Measurements from ENCODE around the gene AIMP2. TPM values are rescaled to one million over a fixed set of nuclear protein-coding genes. Genes with fewer than 3 reads are reported as not detected.
"Not testable (repeated sequence)": the region's sequence is repeated elsewhere in the genome, so short reads cannot be mapped to it uniquely, and the experiment has no call there.

AIMP2 gene
- polyA plus RNA-seq (ENCODE audit: insufficient read length in 3 of 3), result 10 to 100 TPM; 23.1 to 26.4 (median 24.7) TPM

DNA sequence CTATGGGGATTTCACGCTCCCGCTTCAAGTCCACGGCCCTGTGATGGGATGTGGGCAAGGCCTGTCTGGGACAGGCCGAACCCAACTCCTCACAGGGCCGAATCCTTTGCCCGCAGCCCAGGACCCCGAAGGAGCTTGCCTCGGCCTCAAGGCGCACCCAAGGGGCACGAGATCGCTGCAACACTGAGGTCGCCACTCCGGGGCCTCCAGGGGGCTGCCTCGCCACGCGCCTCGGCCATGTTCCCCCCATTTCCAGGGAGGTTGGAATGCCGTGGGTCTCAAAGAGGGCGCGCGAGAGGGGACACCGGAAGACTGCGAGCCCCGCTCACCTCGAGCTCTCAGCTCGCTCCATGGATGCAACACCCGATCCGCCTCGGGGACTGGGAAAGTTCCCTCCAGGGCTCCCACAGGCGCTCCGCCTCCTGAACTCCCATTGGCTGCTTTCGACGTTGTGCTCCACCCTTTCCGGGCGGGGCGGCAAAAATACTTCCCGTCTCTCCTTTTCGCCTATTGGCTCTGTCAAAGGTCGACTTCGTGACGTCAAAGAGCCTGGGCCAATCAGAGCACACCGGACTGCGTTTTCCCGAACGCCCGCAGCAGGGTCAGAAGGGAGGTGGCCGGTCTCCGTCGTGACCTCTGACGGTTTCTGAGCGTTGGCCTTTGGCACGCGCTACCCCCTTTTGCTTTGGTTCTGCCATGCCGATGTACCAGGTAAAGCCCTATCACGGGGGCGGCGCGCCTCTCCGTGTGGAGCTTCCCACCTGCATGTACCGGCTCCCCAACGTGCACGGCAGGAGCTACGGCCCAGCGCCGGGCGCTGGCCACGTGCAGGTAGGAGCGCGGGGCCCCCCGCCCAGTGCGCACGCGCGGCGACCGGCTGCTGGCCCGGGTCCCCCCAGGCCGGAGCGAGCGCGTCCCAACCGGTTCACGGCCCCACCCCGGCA, at the start of gene AIMP2, which contains the start of gene PMS2:
TSS of gene AIMP2 (plus strand) at position 605 of the 944 bp plus-strand sequence. CDS start at position 697, 92 bp downstream.
TSS of gene PMS2 (minus strand) at position 382 of the 944 bp plus-strand sequence. CDS start at position 352, 30 bp downstream.
- DNase-seq (ENCODE audit: low read depth in 3 of 3, low spot score in 2 of 3), result peak; percentile 99 to 100 (median 99)

DNA sequence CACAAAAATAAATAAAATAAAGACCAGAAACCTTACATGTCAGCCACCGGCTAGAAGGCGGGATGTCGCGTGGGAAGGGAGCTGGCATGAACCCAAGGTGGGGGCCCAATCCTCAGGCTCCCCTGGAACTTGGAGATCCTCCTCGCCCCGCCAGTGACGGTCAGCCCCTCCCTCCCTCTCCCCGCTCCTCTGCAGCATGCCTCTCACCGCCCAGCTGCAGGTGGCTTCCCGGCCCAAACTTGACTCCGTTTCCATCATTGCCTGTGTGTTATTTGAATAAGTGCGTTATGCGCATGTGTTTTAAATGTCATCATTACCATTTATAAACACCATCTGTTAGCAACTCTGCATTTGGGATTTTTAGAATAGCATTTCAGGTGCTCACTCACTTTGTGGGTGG, 45.9 kb upstream of the AIMP2 start:
- DNase-seq (ENCODE audit: low read depth in 3 of 3, low spot score in 2 of 3), result not testable (repeated sequence)

DNA sequence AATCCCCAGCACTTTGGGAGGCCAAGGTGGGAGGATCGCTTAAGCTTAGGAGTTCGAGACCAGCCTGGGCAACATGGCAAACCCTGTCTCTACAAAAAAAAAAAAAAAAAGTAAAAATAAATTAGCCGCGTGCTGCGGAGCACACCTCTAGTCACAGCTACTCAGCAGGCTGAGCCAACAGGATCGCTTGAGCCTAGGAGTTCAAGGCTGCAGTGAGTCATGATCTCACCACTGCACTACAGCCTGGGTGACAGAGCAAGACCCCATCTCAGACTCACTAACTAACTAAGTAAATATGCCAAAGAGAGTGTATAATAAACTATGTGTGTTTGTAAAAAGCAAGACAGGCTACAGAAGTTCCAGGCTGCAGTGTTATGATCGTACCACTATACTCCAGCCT, 45.3 kb upstream of the AIMP2 start:
- DNase-seq (ENCODE audit: low read depth in 3 of 3, low spot score in 2 of 3), result not testable (repeated sequence)

DNA sequence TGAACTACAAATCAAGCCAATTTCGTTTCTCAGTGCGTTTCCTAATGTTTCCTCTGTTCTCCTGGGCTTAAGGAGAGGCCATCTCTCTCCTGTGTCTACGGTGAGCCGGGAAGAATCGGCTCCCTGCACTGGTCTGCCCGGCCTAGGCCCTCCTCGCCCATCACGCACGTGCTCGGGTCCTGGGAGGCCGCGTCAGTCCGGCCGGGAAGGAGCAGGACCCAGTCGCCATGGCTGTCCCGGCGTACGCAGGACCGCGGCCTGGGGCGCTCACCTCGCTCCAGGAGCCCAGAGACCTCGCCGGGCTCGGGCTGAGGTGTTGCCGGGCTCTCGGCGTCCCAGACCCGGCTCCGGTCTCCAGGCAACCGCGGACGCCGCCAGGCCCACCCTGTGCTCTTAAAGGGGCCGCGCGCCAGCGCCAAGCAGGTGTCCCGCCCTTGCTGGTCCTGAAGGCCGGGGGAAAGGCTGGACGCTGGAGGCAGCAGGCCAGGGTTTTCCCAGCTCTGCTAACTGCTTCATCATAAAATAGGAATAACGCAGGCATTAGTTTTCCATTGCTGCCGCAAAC, 38.6 kb upstream of the AIMP2 start, which contains the start of gene RSPH10B:
TSS of gene RSPH10B (minus strand) at position 343 of the 565 bp plus-strand sequence. CDS start 3,573 bp downstream, outside the sequence.
- not testable (repeated sequence) for DNase-seq (ENCODE audit: low read depth in 3 of 3, low spot score in 2 of 3)

DNA sequence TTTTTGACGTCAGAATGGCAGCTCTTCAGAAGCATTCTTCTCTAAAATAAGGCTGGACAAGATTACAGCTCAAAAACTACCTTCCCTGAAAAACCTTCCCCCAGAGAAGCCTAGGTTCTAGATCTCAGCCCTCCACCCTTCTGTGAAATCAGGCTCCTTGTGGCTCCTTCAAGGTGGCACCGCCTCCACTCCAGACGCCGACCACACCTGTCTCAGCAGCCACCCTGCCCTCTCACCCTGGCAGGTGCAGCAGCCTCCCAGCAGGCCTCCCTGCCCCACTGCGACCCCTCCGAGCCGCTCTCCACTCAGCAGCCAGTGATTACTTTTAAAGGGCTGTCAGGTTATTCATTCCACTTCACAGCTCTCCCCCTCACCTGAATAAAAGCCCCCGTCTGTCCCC, 35.5 kb upstream of the AIMP2 start:
- not testable (repeated sequence) for DNase-seq (ENCODE audit: low read depth in 3 of 3, low spot score in 2 of 3)

DNA sequence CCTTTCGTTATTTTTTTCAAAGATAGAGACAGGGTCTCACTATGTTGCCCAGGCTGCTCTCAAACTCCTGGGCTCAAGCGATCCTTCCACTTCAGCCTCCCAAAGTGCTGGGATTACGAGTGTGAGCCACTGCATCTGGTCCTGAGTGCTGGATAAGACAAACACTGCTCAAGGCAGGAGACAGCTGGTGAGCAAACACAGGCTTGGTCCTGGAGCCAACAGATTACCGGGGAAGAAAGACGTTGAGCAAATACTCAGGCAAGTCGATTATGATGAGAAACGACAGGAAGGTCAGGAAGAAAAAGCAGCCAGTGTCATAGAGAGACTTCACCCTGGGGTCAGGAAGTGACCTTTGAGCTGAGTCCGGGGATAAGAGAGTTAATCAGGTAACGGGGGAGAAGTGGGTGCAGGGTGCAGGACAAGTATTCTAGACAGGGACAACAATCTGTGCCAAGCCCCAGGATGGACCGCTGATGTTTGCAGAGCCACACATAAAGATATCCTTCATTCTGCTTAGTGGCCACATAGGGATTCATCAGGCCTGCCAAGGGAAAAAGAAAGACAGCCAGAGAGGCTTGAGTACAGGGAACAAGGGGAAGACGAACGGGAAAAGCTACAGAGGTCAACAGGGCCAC, 29.3 kb upstream of the AIMP2 start:
- not testable (repeated sequence) for DNase-seq (ENCODE audit: low read depth in 3 of 3, low spot score in 2 of 3)

DNA sequence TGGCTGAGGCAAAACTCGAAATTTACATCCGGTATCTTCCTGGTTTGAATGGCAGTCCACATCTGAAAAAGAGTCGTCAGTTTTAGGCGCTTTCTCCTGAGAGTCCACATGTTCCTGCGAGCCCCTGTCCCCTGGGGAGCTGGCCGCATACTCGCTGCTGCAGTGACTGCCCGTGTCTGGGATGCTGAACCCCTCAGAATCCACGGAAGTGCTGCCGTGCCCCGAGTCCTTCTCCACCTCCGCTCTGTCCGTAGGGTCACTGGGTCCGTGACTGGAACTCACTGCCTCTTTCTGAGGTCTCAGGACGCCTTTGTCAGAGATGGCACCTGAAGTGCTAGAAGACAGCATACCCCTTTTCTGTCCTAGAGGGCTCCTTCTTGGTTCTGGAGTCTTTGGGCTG, 22.0 kb upstream of the AIMP2 start:
- DNase-seq (ENCODE audit: low read depth in 3 of 3, low spot score in 2 of 3), result not testable (repeated sequence)

DNA sequence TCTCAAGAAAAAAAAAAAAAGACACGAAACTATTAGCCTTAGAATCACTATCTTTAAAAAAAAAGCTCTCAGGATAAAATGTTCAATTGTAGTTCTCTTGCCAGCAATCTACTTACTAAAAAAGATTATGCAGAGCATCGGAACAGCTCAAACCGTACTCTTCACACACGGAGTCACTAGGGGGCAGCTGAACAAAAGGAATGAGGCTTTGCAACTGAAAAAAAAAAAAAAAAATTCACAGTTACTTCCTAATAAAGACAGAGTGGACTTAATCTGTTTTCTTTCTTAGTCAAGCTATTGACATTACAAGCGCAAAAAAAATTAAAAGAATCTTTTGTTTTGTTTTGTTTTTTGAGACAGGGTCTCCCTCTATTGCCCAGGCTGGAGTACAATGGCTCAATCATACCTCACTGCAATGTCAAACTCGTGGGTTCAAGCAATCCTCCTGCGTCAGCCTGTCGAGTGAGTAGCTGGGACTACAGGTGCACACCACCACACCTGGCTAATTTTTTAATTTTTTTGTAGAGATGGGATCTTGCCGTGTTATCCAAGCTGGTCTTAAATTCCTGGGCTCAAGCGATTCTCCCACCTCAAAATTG, 11.8 kb upstream of the AIMP2 start:
- DNase-seq (ENCODE audit: low read depth in 3 of 3, low spot score in 2 of 3), result peak in 1 of 3 donors; percentile 52

DNA sequence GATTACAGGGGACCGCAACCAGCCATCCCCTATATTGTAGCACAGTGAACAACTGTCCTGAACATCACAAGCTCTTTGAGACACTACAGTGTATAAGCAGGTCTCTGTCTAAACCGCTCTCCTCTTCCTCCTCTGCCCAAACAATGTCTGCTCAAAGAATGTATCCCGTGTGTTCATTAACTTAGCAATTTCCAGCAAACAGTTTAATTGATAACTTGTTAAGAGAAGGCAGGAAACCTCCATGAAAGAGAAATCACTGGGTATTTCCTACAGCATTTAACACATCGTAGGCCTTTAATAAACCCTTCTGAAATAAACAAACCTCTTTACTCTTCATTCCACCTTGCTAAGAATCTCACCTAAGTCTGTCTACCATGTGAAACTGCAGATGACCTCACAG, 1.7 kb upstream of the AIMP2 start:
- no peak for DNase-seq (ENCODE audit: low read depth in 3 of 3, low spot score in 2 of 3)

DNA sequence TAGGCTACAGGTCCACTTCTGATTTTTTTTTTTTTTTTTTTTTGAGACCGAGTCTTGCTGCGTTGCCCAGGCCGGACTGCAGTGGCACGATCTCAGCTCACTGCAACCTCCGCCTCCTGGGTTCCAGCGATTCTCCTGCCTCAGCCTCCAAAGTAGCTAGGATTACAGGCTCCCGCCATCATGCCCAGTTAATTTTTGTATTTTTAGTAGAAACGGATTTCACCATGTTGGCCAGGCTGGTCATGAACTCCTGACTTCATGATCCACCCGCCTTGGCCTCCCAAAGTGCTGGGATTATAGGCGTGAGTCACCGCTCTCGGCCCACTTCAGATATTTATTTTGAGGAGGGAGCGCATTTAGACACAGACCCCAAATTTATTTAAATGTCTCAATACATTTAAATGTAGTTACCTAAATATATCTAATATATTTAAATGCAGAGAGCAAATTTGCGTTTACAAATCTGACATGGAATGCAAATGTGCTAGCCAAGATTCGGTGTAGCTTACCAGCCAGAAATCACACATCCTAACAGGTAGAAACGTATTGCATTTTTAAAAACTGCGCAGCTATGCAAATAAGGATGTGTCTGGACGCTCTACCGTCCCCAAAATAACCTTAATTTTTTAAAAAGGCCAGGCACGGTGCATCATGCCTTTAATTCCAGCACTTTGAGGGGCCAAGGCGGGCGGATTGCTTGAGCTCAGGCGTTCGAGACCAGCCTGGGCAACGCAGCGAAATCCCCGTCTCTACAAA, 1.1 kb upstream of the AIMP2 start:
- DNase-seq (ENCODE audit: low read depth in 3 of 3, low spot score in 2 of 3), result not testable (repeated sequence)

DNA sequence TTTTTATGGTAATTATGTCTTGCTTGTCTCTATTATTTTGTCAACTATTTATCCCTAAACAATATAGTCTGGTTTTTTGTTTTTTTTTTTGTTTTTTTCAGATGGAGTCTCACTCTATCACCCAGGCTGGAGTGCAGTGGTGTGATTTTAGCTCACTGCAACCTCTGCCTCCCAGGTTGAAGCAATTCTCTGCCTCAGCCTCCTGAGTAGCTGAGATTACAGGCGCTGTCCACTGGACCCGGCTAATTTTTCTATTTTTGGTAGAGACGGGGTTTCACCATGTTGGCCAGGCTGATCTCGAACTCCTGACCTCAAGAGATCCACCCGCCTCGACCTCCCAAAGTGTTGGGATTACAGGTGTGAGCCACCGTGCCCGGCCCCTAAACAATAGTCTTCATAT, 1.3 kb downstream of the AIMP2 start:
- not testable (repeated sequence) for DNase-seq (ENCODE audit: low read depth in 3 of 3, low spot score in 2 of 3)

DNA sequence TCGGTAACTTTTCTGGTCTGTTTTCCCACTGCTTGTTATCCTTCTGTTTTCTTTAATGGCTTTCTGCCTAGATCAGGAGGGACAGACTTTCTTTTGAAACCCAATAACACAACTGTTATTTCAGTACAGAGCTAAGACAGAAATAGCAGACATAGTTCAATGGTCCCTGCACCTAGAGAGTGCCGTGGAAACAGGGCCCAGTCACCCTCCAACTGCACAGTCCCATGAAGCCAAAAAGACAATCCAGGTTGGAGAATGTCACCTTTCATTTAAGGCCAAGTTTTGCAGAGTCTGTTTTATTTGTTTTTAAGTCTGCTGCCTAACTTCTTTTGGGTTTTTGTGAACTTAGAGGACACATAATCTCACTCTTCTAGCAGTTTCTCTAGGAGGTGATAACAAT, 2.5 kb downstream of the AIMP2 start:
- no peak for DNase-seq (ENCODE audit: low read depth in 3 of 3, low spot score in 2 of 3)

DNA sequence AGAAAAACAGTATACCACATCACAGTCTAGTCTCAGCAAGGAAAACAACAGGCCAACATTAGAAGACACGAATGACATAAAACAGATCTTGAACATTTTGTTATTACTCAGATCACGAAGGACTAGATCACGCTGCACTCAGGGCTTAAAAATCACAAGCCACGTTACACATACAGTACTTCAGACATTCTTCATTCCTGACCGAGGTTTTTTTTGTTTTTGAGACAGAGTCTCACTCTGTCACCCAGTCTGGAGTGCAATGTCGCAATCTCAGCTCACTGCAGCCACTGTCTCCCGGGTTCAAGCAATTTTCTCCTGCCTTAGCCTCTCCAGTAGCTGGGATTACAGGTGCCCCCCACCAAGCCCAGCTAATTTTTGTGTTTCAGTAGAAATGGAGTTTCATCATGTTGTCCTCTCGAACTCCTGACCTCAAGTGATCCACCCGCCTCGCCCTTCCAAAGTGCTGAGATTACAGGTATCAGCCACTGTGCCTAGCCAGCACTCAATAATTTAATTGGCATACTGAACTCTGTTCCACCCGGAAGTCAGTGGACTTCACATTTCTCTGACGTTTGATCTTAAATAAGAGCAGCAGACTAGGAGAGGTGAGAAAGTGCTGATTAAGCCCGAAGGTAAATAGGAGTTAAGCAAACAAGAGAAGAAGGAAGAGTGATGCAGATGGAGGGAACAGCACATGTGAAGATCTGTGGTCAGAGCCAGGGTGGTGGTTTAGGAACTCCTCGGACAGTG, 3.5 kb downstream of the AIMP2 start:
- DNase-seq (ENCODE audit: low read depth in 3 of 3, low spot score in 2 of 3), result no peak

DNA sequence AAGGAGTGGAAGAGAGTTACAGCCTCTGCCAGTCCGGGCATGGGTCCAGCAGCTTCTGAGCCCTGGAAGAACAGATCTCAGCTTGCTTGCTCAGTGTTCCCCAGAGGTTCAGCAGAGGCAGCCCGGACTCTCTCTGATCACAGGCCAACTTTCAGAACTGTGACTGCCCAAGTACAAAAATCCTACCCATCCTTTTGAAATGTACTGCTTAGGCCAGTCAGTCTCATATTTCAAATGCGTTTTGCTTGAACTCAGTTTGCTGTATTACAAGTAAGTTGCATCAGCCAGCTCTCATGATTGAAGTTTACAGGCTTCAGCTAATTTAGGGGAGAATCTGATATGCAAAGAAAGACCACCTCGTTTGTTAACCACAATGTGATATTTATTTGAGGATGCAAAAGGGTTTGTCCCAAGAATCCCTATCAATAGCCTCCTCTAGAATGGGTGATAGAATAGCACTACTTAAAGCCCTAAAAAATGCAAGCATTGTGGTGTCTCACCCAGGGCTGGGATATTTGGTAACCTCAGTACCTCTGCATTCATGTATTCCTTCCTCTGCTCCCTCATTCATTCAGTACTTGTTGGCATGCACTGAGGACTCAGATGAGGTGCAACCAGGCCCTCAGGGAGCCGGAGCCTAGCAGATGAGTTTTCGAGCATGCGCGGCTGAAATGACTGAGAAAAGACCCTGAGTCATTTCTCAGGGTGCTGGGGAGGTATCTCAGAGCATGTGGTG, 7.0 kb downstream of the AIMP2 start:
- no peak for DNase-seq (ENCODE audit: low read depth in 3 of 3, low spot score in 2 of 3)

DNA sequence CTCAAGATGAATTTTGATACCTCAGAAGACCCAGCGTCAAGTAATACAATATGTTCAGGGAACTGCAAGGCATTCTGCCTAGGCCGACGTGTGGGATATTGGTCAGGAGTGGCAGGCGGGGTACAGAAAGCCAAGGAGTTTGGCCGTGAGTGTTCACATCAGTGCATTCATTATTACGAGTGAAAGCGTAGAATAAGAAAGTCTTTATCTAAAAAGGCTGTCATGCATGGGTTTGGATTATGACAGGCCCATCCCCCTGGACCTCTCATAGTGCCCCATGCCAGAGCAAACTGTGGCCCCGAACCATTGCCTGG, 7.5 kb downstream of the AIMP2 start:
- DNase-seq (ENCODE audit: low read depth in 3 of 3, low spot score in 2 of 3), result no peak

DNA sequence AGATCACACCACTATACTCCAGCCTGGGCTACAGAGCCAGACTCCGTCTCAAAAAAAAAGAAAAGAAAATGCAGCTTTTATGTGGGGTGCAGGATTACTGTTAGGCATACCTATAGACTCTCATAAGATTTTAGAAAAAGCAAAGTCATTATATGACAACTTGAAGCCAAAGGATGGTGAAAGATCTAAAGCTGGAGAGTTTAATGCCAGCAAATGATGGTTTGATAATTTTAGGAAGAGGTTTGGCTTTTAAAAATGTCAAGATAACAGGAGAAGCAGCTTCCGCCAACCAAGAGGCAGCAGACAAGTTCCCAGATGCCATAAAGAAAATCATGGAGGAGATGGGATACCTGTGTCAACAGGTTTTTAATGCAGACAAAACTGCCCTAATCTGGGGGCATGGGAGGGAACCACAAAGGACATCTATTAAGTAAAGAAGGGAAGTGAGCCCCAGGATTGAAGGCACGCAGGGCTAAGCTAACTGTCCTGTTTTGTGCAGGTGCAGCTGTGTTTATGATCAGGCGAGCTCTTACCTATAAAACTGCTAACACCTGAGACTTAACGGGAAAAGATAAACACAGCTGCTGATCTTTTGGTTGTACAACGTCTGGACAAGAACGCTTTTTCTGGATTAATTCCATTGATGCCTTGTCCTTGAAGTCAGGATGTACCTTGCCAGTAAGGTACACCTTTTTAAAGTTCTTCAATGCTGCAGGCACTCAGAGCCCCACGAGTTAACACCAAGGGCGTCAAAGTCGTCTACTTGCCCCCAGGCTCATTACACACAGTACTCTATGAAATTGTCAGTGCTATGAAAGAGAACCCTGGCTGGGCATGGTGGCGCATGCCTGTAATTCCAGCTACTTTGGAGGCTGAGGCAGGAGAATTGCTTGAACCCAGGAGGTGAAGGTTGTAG, 11.6 kb downstream of the AIMP2 start:
- no peak for DNase-seq (ENCODE audit: low read depth in 3 of 3, low spot score in 2 of 3)

DNA sequence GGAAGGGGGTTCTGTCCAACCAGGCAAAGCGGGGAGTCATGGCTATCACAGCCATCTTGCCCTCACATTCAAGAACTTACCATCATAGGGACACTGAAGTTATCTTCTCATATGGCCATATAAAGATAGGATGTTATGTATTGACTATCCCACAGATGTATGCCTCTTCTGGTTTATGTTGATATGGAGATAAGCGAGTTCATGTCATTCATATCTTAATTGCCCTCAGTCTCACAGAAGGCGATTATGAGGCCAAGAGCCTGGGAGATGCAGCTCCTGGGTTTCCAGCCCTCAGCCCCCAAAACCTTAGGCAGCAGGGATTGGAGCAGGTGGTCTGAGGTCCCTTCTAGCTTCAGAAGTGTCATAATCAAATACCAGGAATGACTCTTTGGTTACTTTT, 13.6 kb downstream of the AIMP2 start:
- no peak for DNase-seq (ENCODE audit: low read depth in 3 of 3, low spot score in 2 of 3)

DNA sequence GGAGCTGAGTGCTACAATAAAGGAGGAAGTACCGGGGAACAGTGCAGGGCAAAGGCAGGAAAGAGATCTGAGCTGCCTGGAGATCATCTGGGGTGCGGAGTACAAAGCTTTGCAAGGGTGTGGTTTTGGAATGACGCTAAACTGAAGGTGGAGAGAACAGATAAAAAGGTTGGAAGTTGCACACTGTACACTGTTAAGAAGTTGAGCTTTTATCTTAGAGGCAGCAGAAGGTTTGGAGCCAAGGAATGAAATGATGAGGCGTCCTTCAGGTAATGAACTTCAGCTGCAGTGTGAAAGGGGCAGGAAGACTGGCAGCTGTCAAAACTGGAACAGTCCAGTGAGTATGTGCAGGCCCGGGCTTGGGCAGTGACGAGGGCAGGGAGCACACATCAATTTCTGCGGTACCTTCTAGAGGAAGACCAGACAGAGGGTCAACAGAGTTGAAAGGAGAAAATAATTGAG, 14.9 kb downstream of the AIMP2 start:
- no peak for DNase-seq (ENCODE audit: low read depth in 3 of 3, low spot score in 2 of 3)
